Right lobe of liver (tissue), 4 donors: ENCODE measurements around the gene C2CD5.

Source experiments
- POLR2A ChIP-seq: fragments of 450-650 bp; IDR thresholded peaks from one replicate; pipeline ENCODE4 v1.6.1; 2017; ENCODE audit warnings: antibody characterized with exemption, mild to moderate bottlenecking
- TF ChIP-seq, protein P1 (sequence below), 4 donors: fragments of 200-600 bp in 3 of 4; fragments of 450-650 bp in 1 of 4; IDR thresholded peaks; one replicate each; pipeline versions ENCODE4 v1.5.1 to v1.8.0; 2016 to 2022; ENCODE audit warnings: antibody characterized with exemption in 4 of 4, mild to moderate bottlenecking in 2 of 4
- donor health status: DM: no; HTN: no; CAD: no.
- donor health status: DM: no; HTN: no; CAD: no.
- donor health status: DM: no; HTN: yes; CAD: no.

DNA sequence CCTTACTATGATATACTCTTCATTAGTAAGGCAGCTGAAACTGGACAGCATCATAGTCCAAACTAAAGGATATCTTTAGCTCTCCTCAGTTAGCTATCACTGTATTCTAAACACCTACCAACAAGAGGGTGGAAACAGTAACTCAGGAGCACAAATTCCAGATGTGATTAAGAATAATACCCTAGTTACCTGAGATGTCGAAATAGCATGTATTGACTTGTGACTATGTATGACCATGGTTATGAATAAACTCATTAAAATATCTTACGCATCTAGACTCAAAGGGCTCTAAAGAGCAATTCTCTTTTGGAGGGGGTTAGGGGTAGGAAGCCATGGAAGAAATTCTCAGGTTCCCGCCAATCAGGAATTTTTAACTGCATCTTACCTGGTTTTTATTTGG is 90.8 kb downstream of the C2CD5 start:
- TF ChIP-seq, protein P1, sequence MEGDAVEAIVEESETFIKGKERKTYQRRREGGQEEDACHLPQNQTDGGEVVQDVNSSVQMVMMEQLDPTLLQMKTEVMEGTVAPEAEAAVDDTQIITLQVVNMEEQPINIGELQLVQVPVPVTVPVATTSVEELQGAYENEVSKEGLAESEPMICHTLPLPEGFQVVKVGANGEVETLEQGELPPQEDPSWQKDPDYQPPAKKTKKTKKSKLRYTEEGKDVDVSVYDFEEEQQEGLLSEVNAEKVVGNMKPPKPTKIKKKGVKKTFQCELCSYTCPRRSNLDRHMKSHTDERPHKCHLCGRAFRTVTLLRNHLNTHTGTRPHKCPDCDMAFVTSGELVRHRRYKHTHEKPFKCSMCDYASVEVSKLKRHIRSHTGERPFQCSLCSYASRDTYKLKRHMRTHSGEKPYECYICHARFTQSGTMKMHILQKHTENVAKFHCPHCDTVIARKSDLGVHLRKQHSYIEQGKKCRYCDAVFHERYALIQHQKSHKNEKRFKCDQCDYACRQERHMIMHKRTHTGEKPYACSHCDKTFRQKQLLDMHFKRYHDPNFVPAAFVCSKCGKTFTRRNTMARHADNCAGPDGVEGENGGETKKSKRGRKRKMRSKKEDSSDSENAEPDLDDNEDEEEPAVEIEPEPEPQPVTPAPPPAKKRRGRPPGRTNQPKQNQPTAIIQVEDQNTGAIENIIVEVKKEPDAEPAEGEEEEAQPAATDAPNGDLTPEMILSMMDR (IDR thresholded peaks at IDR 0.05): no peak
- no peak for TF ChIP-seq POLR2A
